Natural killer cell (primary cell): ENCODE results near the gene EPHA10. TPM values are rescaled to one million over a fixed set of nuclear protein-coding genes. Genes with fewer than 3 reads are reported as not detected.
A peak's percentile ranks its signal among the peaks of the same experiment; 100 is the strongest.

ENCODE experiments used
- ATAC-seq, 3 donors: fragments of 150-1000 bp in 2 of 3; fragments of 200-7000 bp in 1 of 3; cut with Tn5 transposase; 1 replicate in 1 of 3; 2 replicates in 2 of 3; pipeline ENCODE4 v1.10.0; 2021; ENCODE audit warnings: mild to moderate bottlenecking in 2 of 3, moderate library complexity in 2 of 3
- DNase-seq, 2 donors: peaks; one replicate each; pipeline versions ENCODE4 v3.0.0 to v3.0.0-alpha.2; 2013 to 2021; ENCODE audit warnings: mixed read lengths in 1 of 2
- H3K27ac ChIP-seq: one replicate; pipeline ENCODE4 v1.5.1; 2013; ENCODE audit warnings: mild to moderate bottlenecking, low read length
- H3K27me3 ChIP-seq: one replicate; pipeline ENCODE4 v1.6.1; 2013; ENCODE audit warnings: low read length; ENCODE audit not compliant: control insufficient read depth, insufficient read depth
- H3K36me3 ChIP-seq: one replicate; pipeline ENCODE4 v1.6.1; 2013; ENCODE audit warnings: low read length; ENCODE audit not compliant: control insufficient read depth, insufficient read depth
- H3K4me1 ChIP-seq: one replicate; pipeline ENCODE4 v1.6.1; 2013; ENCODE audit warnings: low read length; ENCODE audit not compliant: control insufficient read depth, insufficient read depth
- H3K4me3 ChIP-seq: one replicate; pipeline ENCODE4 v1.5.1; 2013; ENCODE audit warnings: low read length
- H3K9me3 ChIP-seq: one replicate; pipeline ENCODE4 v1.6.1; 2013; ENCODE audit warnings: low read length; ENCODE audit not compliant: control insufficient read depth, insufficient read depth
- H3K27ac Mint-ChIP-seq, 2 donors: one replicate each; pipeline ENCODE4 v1.8.0; 2022; ENCODE audit warnings: mild to moderate bottlenecking in 2 of 2, mixed read lengths in 2 of 2, moderate library complexity in 1 of 2
- H3K27me3 Mint-ChIP-seq, 2 donors: one replicate each; pipeline ENCODE4 v1.8.0; 2022; ENCODE audit warnings: low read depth in 2 of 2, mixed read lengths in 2 of 2
- H3K36me3 Mint-ChIP-seq: one replicate; pipeline ENCODE4 v1.8.0; 2022; ENCODE audit warnings: mixed read lengths
- H3K4me1 Mint-ChIP-seq, 2 donors: one replicate each; pipeline ENCODE4 v1.8.0; 2022; ENCODE audit warnings: mixed read lengths in 2 of 2
- H3K4me3 Mint-ChIP-seq: one replicate; pipeline ENCODE4 v1.8.0; 2022; ENCODE audit warnings: mild to moderate bottlenecking, moderate library complexity, mixed read lengths
- H3K9me3 Mint-ChIP-seq, 2 donors: one replicate each; pipeline ENCODE4 v1.8.0; 2022; ENCODE audit warnings: mixed read lengths in 2 of 2
- WGBS: methylation state at CpG from one replicate; pipeline ENCODE4 v1.1.7; 2013; ENCODE audit warnings: missing lambda C conversion rate; ENCODE audit not compliant: insufficient coverage; 5-methylcytosine and 5-hydroxymethylcytosine counted together
- intact Hi-C: fragments of 100-400 bp; cut with micrococcal nuclease; formaldehyde crosslinking; loops from one replicate; pipeline ENCODE4 v1.14.2; 2022
- total RNA-seq, 4 donors: library from RNA; stranded (reverse); fragments of 120-200 nt in 1 of 4; gene quantifications; one replicate each; pipeline versions ENCODE4 v1.2.3 to v1.2.4, GENCODE V29; 2013 to 2022
- TF ChIP-seq, protein P1 (sequence below): fragments of 200-600 bp; IDR thresholded peaks from one replicate; pipeline ENCODE4 v1.8.0; 2022; ENCODE audit warnings: antibody characterized with exemption

Gene EPHA10
- total RNA-seq, 3 donors from 2014 or later (not counting 1 experiment from before 2014, with no cell fraction given), result not detected

DNA sequence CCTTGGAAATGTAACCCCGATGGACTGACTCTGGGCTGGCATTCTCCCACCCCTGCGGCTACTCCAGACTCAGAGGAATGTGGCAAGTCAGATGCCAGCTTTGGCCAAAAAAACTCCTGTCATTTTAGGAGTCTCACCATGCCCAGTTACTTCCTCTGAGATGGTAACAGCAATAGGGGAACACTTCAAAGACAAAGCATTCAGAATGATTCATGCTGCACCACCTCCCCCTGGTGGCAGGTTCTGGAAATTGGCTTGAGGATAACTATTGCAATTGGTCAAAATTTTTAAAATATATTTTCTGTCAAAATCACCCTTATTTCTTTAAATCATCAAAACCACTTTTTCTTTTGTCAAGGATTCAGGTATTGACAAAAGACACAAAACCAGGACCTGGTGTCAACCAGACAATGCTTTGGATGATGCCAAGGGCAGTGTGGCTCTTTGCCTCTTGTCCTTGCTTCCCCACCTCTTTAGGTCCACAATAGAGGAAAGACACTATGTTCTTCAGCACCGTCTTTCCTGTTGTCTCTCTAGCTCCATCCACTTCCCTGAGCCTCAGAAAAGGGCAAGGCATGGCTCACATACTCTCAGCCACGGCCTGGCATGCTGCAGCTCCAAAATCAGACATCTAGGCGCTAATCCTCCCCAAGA lies 82.5 kb downstream of the EPHA10 start:
- Mint-ChIP-seq H3K27me3 (no peaks in the 10 kb centered on the region), H3K27ac (no peak overlapping the region), H3K36me3 (peaks cover 24% of the 10 kb centered on the region), H3K4me3 (no peak overlapping the region), H3K4me1 (no peaks in the 10 kb centered on the region), H3K9me3 (no peaks in the 10 kb centered on the region)
- Histone ChIP-seq H3K36me3 (peaks cover 23% of the 10 kb centered on the region), H3K4me1 (no peaks in the 10 kb centered on the region), H3K9me3 (no peaks in the 10 kb centered on the region), H3K27me3 (no peaks in the 10 kb centered on the region), H3K27ac (no peak overlapping the region), H3K4me3 (no peak overlapping the region)
- peak; percentile 77 to 89 (median 77) for ATAC-seq
- TF ChIP-seq, protein P1, sequence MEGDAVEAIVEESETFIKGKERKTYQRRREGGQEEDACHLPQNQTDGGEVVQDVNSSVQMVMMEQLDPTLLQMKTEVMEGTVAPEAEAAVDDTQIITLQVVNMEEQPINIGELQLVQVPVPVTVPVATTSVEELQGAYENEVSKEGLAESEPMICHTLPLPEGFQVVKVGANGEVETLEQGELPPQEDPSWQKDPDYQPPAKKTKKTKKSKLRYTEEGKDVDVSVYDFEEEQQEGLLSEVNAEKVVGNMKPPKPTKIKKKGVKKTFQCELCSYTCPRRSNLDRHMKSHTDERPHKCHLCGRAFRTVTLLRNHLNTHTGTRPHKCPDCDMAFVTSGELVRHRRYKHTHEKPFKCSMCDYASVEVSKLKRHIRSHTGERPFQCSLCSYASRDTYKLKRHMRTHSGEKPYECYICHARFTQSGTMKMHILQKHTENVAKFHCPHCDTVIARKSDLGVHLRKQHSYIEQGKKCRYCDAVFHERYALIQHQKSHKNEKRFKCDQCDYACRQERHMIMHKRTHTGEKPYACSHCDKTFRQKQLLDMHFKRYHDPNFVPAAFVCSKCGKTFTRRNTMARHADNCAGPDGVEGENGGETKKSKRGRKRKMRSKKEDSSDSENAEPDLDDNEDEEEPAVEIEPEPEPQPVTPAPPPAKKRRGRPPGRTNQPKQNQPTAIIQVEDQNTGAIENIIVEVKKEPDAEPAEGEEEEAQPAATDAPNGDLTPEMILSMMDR, result peak; percentile 95
- DNase-seq, result peak; percentile 63 to 87
- intact Hi-C loops, result loop anchor here (1.0 kb wide), 2 partner anchors 79 to 228 kb away; no protein-coding TSS in a partner anchor
- WGBS, result 76% methylated on average over 5 of the region's 5 CpGs

DNA sequence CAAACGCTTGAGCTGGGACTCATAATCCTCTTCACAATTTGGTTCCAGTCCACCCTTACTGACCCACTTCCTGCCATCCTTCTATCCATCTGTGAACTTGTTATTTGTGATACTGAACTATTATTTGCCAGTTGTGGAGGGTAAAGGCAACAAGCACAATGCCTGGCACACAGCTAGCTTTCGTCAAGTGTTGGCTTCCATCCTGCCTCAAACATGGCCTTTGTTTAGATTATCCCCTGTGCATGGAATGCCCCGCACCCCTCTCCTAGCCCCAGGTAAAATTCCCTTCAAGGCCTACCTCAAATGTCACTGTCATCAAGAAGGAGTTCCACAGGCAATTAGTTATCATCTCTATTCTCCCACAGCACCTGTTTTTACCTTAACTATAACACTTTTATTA lies 84.0 kb downstream of the EPHA10 start:
- ATAC-seq, result no peak

DNA sequence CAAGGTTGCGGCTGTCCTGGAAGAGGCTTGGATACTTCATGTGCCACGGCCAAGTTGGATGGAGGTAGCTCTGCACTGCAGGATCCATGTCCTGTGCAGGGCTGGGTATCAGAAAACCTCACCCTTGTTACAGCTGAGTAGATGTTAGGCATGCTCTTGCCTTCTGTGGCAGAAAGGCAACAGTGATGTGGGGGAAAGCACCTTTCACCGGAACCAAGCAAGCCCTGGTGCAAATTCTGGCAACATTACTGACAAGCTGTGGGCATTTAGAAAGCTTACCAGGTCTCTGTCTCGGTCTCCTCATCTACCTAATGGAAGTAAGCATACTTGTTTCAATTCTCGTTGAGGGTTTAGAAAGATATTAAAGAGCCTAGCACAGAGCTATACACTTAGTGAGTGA lies 87.1 kb downstream of the EPHA10 start:
- peaks cover 2% of the 10 kb centered on the region for H3K36me3 ChIP-seq
- peaks cover 25% of the 10 kb centered on the region for H3K4me1 ChIP-seq
- DNase-seq, result no peak
- no peaks in the 10 kb centered on the region for H3K9me3 Mint-ChIP-seq
- H3K27me3 Mint-ChIP-seq, result peaks cover 1 to 2% of the 10 kb centered on the region in 2 donors
- H3K9me3 ChIP-seq, result no peaks in the 10 kb centered on the region
- H3K4me3 Mint-ChIP-seq, result no peak overlapping the region
- TF ChIP-seq, protein P1, result no peak
- peaks cover 2% of the 10 kb centered on the region for H3K36me3 Mint-ChIP-seq
- H3K4me3 ChIP-seq, result no peak overlapping the region
- no peak for ATAC-seq
- no peak overlapping the region for H3K27ac ChIP-seq
- no peak overlapping the region for H3K27ac Mint-ChIP-seq
- no peaks in the 10 kb centered on the region for H3K4me1 Mint-ChIP-seq
- WGBS, result 82% methylated on average over 4 of the region's 5 CpGs
- H3K27me3 ChIP-seq, result no peaks in the 10 kb centered on the region
- intact Hi-C loops, result no loop called here

More for the DNA sequence above, 84.0 kb downstream of the EPHA10 start:
- Mint-ChIP-seq H3K9me3 (no peaks in the 10 kb centered on the region), H3K4me3 (no peak overlapping the region), H3K27me3 (peaks cover 0 to 2% of the 10 kb centered on the region in 2 donors), H3K4me1 (no peaks in the 10 kb centered on the region), H3K27ac (no peak overlapping the region), H3K36me3 (peaks cover 21% of the 10 kb centered on the region)
- WGBS, result 90% methylated on average over 3 of the region's 3 CpGs
- H3K36me3 ChIP-seq, result peaks cover 23% of the 10 kb centered on the region
- H3K4me3 ChIP-seq, result no peak overlapping the region
- peaks cover 5% of the 10 kb centered on the region for H3K4me1 ChIP-seq
- TF ChIP-seq, protein P1, result no peak
- H3K27ac ChIP-seq, result no peak overlapping the region
- no peak for DNase-seq
- intact Hi-C loops, result no loop called here
- no peaks in the 10 kb centered on the region for H3K27me3 ChIP-seq
- H3K9me3 ChIP-seq, result no peaks in the 10 kb centered on the region

DNA sequence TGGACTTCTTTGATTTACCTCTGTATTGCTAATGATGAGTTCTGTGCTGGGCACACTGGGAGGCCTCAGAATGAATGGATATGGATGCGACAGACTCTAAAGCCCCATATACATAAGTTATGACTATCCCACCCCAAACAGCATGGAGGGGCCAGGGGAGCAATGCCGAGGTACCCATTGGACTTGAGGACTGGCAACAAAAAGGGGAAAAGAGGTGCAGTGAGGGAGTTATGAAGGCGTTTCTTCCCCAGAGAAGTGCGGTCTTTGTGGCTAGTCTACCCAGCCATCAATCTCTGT lies 87.8 kb downstream of the EPHA10 start:
- no peak overlapping the region for H3K4me3 Mint-ChIP-seq
- no peaks in the 10 kb centered on the region for H3K4me1 Mint-ChIP-seq

More for the DNA sequence above, 87.8 kb downstream of the EPHA10 start:
- intact Hi-C loops, result no loop called here
- no peak overlapping the region for H3K27ac ChIP-seq
- no peaks in the 10 kb centered on the region for H3K36me3 ChIP-seq
- ATAC-seq, result no peak
- peaks cover 25% of the 10 kb centered on the region for H3K4me1 ChIP-seq
- H3K9me3 ChIP-seq, result no peaks in the 10 kb centered on the region
- H3K27me3 Mint-ChIP-seq, result peaks cover 2 to 8% of the 10 kb centered on the region in 2 donors
- DNase-seq, result no peak
- no peaks in the 10 kb centered on the region for H3K27me3 ChIP-seq
- no peaks in the 10 kb centered on the region for H3K9me3 Mint-ChIP-seq
- H3K27ac Mint-ChIP-seq, result no peak overlapping the region
- 87% methylated on average over 3 of the region's 4 CpGs for WGBS
- H3K4me3 ChIP-seq, result no peak overlapping the region
- TF ChIP-seq, protein P1, result no peak
- H3K36me3 Mint-ChIP-seq, result no peaks in the 10 kb centered on the region
